SH-SY5Y (cell line): ENCODE data around the gene KRTAP4-7.
"Not testable (repeated sequence)": the region's sequence is repeated elsewhere in the genome, so short reads cannot be mapped to it uniquely, and the experiment has no call there.

ENCODE experiments used
- GATA2 ChIP-seq: IDR thresholded peaks from 2 replicates; pipeline ENCODE4 v1.6.1; 2011; ENCODE audit warnings: mild to moderate bottlenecking, low read depth, low read length
- GATA3 ChIP-seq: IDR thresholded peaks from 2 replicates; pipeline ENCODE4 v1.6.1; 2011; ENCODE audit warnings: low read depth, mild to moderate bottlenecking, low read length, moderate library complexity

- TF ChIP-seq GATA2, GATA3: not testable (repeated sequence)
Observed at GRCh38 chr17:41117846-41118386, 34.0 kb downstream of the KRTAP4-7 start, which contains the start of gene KRTAP4-11.
